ENCODE data around the gene C1orf122.

DNA sequence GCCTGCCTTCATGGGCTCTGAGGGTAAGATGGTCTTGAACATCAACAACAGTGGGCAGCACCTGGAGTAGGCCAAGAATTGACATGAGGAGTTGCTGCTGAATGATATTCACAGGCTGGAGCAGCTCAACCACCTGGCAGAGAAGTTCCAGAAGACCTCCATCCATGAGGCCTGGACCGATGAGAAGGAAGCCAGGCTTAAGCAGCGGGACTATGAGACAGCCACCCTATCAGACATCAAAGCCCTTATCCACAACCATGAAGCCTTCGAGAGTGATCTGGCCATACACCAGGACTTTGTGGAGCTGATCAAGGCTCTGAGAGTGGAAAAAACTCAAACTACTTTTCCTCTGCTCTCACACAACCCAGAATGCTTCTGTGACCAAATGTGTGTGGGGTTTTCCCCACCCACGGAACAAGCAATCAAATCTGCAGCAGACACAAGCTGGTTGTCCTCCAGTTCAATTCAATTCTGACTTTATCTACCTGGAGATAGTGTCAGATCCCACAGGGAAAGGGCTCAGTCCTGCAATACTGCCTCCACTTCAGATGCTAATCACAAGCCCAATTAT is 30.6 kb upstream of the C1orf122 start:
- no peak for TF ChIP-seq CTCF (IDR thresholded peaks at IDR 0.05)
- TF ChIP-seq POLR2A (IDR thresholded peaks at IDR 0.05; ENCODE audit: low read depth) = no peak
- no peak for TF ChIP-seq EP300 (IDR thresholded peaks at IDR 0.05)
- no peak for TF ChIP-seq POLR2AphosphoS5 (IDR thresholded peaks at IDR 0.05)
